HUES64 (cell line): ENCODE results near the gene MAPK1.
"Not testable (repeated sequence)": the region's sequence is repeated elsewhere in the genome, so short reads cannot be mapped to it uniquely, and the experiment has no call there.

Source experiments
- H3K27ac ChIP-seq: 2 replicates; pipeline ENCODE4 v1.7.0; 2013; ENCODE audit warnings: low read depth, low read length, inconsistent platforms
- H3K27me3 ChIP-seq: 2 replicates; pipeline ENCODE4 v1.6.1; 2013; ENCODE audit warnings: mild to moderate bottlenecking, low read length; ENCODE audit not compliant: insufficient read depth
- H3K36me3 ChIP-seq: 2 replicates; pipeline ENCODE4 v1.6.1; 2013; ENCODE audit warnings: mild to moderate bottlenecking, low read length; ENCODE audit not compliant: insufficient read depth
- H3K4me1 ChIP-seq: 2 replicates; pipeline ENCODE4 v1.6.1; 2013; ENCODE audit warnings: mild to moderate bottlenecking, low read length, moderate library complexity; ENCODE audit not compliant: insufficient read depth
- H3K4me3 ChIP-seq: 2 replicates; pipeline ENCODE4 v1.5.1; 2013; ENCODE audit warnings: mild to moderate bottlenecking, low read length, moderate library complexity
- H3K9ac ChIP-seq: 2 replicates; pipeline ENCODE4 v1.6.1; 2013; ENCODE audit warnings: mild to moderate bottlenecking, low read depth, low read length
- H3K9me3 ChIP-seq: 2 replicates; pipeline ENCODE4 v1.6.1; 2013; ENCODE audit warnings: low read depth, low read length; ENCODE audit not compliant: insufficient read depth
- WGBS: fragments of 150-250, 120-280 bp; methylation state at CpG from one replicate; pipeline ENCODE4 v1.1.7; 2013; ENCODE audit warnings: missing lambda C conversion rate; 5-methylcytosine and 5-hydroxymethylcytosine counted together

Gene MAPK1

GRCh38 chr22:21902296-21903087, 35.0 kb upstream of the MAPK1 start:
- no peaks in the 10 kb centered on the region for H3K4me1 ChIP-seq
- no peaks in the 10 kb centered on the region for H3K36me3 ChIP-seq
- H3K9me3 ChIP-seq = no peaks in the 10 kb centered on the region
- H3K27ac ChIP-seq = no peak overlapping the region
- H3K27me3 ChIP-seq = no peaks in the 10 kb centered on the region
- no peak overlapping the region for H3K4me3 ChIP-seq
- 92% methylated on average over 12 of the region's 12 CpGs for WGBS
- no peak overlapping the region for H3K9ac ChIP-seq

- no peak overlapping the region for H3K9ac ChIP-seq
Measured at GRCh38 chr22:21898354-21898896, 31.0 kb upstream of the MAPK1 start.

DNA sequence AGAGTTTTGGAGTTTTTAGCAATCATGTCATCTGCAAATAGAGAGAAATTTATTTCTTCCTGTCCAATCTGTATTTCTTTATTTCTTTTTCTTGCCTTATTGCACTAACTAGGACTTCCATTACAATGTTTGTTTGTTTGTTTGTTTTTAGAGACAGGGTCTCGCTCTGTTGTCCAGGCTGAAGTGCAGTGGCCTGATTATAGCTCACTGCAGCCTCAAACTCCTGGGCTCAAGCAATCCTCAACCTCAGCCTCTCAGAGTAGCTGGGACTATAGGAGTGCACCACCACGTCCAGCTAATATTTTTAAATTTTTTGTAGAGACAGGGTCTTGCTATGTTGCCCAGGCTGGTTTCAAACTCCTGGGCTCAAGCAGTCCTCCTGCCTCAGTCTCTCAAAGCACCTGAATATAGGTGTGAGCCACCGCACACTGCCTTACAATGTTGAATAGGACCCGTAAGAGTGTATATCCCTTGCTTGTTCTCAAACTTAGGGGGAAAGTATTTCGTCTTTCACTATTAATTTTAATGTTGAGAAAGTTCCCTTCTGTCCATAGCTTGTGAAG, 29.6 kb upstream of the MAPK1 start:
- Histone ChIP-seq H3K36me3 (no peaks in the 10 kb centered on the region), H3K27ac (no peak overlapping the region), H3K4me3 (no peak overlapping the region), H3K4me1 (no peaks in the 10 kb centered on the region), H3K9ac (no peak overlapping the region), H3K9me3 (no peaks in the 10 kb centered on the region), H3K27me3 (no peaks in the 10 kb centered on the region)
- WGBS = 94% methylated on average over 5 of the region's 5 CpGs

More at GRCh38 chr22:21898354-21898896, 31.0 kb upstream of the MAPK1 start:
- H3K4me3 ChIP-seq = no peak overlapping the region
- WGBS = no CpG with 5 or more reads among the region's 1 CpG
- H3K36me3 ChIP-seq = no peaks in the 10 kb centered on the region
- no peaks in the 10 kb centered on the region for H3K4me1 ChIP-seq
- H3K27ac ChIP-seq = no peak overlapping the region
- no peaks in the 10 kb centered on the region for H3K9me3 ChIP-seq
- H3K27me3 ChIP-seq = no peaks in the 10 kb centered on the region

- H3K9me3 ChIP-seq, H3K27ac ChIP-seq, H3K4me1 ChIP-seq, H3K4me3 ChIP-seq, H3K9ac ChIP-seq, H3K27me3 ChIP-seq, H3K36me3 ChIP-seq: not testable (repeated sequence)
- 90% methylated on average over 4 of the region's 4 CpGs for WGBS
Measured at GRCh38 chr22:21896275-21896674, 28.8 kb upstream of the MAPK1 start.

DNA sequence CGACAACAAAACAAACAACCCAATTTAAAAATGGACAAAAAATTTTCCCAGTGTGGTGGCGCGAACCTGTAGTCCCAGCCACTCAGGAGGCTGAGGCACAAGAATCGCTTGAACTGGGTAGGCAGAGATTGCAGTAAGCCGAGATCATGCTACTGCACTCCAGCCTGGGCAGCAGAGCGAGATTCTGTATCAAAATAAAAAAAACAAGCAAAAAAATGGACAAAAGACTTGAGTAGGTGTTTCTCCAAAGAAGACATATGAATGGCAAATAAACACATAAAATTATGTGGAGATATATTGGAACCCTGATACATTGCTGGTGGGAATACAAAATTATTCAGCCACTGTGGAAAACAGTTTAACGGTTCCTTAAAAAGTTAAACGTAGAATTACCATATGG, 27.4 kb upstream of the MAPK1 start:
- Histone ChIP-seq H3K27me3 (no peaks in the 10 kb centered on the region), H3K4me1 (no peaks in the 10 kb centered on the region), H3K4me3 (no peak overlapping the region), H3K36me3 (no peaks in the 10 kb centered on the region), H3K9me3 (no peaks in the 10 kb centered on the region), H3K9ac (no peak overlapping the region), H3K27ac (no peak overlapping the region)
- 95% methylated on average over 8 of the region's 8 CpGs for WGBS

DNA sequence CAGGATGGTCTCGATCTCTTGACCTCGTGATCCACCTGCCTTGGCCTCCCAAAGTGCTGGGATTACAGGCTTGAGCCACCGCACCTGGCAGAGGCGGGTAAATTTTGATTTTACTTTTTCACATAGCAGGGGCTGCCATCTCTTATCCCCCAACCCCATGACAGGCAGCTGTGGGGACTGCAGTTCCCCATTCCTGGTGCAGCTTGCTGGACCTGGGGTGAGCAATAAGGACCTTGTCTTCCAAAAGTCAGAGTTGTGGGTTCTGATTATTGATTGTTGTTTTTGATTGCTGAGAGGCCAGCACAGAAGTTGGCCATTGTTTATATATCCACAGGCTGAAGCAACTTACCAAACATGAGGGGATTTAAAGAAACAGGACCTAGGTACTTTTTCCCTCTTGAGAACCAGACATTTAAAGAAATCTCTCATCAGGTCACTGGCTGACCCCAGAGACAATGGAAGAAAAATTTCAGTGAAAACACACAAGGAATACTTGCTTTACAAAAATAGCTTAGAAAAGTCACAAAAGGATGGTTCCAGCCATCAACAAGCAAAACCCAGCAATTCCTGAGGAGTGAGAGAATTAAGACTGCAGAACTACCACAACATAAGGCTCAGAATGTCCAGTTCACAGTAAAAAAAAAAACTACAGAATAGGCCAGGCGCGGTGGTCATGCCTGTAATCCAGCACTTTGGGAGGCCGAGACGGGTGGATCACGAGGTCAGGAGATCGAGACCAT, 22.0 kb upstream of the MAPK1 start:
- 95% methylated on average over 10 of the region's 10 CpGs for WGBS
- H3K4me3 ChIP-seq = no peak overlapping the region
- no peak overlapping the region for H3K9ac ChIP-seq

DNA sequence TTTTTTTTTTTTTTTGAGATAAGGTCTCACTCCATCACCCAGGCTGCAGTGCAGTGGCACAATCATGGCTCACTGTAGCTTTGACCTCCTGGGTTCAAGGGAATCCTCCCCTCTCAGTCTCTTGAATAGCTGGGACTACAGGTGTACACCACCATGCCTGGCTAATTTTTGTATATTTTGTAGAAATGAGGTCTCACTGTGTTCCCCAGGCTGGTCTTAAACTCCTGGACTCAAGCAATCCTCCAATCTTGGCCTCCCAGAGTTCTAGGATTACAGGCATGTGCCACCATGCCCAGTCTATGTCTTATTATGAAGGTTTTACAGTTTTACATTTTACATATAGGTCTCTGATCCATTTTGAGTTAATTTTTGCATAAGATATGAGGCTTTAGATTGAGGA, 20.4 kb upstream of the MAPK1 start:
- no peaks in the 10 kb centered on the region for H3K4me1 ChIP-seq
- H3K36me3 ChIP-seq = no peaks in the 10 kb centered on the region
- H3K9me3 ChIP-seq = no peaks in the 10 kb centered on the region
- H3K4me3 ChIP-seq = no peak overlapping the region
- no peak overlapping the region for H3K27ac ChIP-seq
- H3K27me3 ChIP-seq = no peaks in the 10 kb centered on the region
- H3K9ac ChIP-seq = no peak overlapping the region

More for the DNA sequence above, 22.0 kb upstream of the MAPK1 start:
- no peaks in the 10 kb centered on the region for H3K4me1 ChIP-seq
- H3K9me3 ChIP-seq = no peaks in the 10 kb centered on the region
- H3K36me3 ChIP-seq = no peaks in the 10 kb centered on the region
- H3K27ac ChIP-seq = no peak overlapping the region
- H3K27me3 ChIP-seq = no peaks in the 10 kb centered on the region

DNA sequence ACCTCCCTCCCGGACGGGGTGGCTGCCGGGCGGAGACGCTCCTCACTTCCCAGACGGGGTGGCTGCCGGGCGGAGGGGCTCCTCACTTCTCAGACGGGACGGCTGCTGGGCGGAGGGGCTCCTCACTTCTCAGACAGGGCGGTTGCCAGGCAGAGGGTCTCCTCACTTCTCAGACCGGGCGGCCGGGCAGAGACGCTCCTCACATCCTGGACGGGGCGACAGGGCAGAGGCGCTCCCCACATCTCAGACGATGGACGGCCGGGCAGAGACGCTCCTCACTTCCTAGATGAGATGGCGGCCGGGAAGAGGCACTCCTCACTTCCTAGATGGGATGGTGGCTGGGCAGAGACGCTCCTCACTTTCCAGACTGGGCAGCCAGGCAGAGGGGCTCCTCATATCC, 16.5 kb upstream of the MAPK1 start:
- H3K27ac ChIP-seq, H3K36me3 ChIP-seq, H3K9ac ChIP-seq, H3K4me1 ChIP-seq, H3K4me3 ChIP-seq, H3K27me3 ChIP-seq, H3K9me3 ChIP-seq: not testable (repeated sequence)
- WGBS = 93% methylated on average over 20 of the region's 26 CpGs

- not testable (repeated sequence) for H3K36me3 ChIP-seq, H3K9me3 ChIP-seq, H3K27me3 ChIP-seq, H3K4me1 ChIP-seq, H3K4me3 ChIP-seq, H3K9ac ChIP-seq, H3K27ac ChIP-seq
- no CpG with 5 or more reads among the region's 7 CpGs for WGBS
Measured at GRCh38 chr22:21882754-21883333, 15.4 kb upstream of the MAPK1 start.

DNA sequence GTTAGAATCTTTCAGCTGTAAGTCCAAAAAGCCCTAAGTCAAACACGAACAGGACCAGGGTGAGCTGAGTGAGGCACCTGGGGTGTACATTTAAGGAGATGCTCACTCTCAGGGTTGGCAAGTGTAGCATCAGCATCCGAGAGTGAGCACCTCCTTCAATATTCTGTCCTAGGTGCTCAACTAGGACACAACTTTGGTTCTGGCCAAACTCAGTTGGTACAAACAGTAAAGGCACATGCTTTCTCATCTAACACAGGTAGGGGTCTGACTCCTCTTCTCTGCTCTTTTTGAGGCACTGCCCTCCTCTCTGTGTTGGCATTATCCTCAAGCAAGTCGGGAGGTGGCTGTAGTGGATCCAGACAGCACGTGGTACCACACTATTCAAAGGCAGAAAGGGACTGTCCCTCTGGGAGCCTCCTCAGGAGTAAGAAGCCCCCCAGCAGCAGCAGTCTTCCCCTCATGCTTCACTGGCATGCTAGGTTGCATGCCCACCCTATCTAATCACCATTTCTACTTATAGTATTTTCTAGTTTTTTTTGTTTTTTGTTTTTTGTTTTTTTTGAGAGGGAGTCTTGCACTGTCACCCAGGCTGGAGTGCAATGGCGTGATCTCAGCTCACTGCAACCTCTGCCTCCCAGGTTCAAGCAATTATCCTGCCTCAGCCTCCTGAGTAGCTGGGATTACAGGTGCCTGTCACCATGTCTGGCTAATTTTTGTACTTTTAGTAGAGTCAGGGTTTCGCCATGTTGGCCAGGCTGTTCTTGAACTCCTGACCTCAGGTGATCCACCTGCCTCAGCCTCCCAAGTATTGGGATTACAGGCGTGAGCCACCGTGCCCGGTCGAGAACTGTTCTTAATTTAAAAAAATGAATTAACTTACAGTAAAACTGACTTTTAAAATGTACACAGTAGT, 14.7 kb upstream of the MAPK1 start:
- 91% methylated on average over 8 of the region's 10 CpGs for WGBS
- Histone ChIP-seq H3K36me3 (no peaks in the 10 kb centered on the region), H3K4me1 (no peaks in the 10 kb centered on the region), H3K27ac (no peak overlapping the region), H3K9ac (no peak overlapping the region), H3K4me3 (no peak overlapping the region), H3K27me3 (no peaks in the 10 kb centered on the region), H3K9me3 (no peaks in the 10 kb centered on the region)
